SIG-M5 (cell line): Measurements from ENCODE around the gene WFDC12.

ENCODE experiments used
- DNase-seq: peaks from one replicate; lab custom pipeline; 2025; lab: John Stamatoyannopoulos, UW

The WFDC12 gene

DNA sequence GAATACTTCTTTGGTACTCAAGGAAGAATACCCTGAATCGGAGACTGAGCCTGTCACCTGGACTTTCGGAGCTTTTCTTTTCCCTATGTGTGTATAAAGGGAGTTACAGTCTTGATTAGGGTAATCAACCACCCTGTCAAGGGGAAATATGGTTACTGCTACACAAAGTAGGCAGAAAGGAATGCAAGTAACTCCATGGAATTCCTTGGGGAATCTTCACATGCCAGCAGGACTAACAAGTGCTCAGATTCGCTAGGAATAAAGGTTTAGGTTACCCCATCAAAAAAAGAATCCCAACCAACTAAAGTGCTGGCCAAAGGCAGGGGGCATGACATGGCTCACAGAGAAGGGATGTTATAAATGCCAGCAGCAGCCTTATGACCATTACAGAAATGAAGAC, 33.8 kb downstream of the WFDC12 start:
- no peak for DNase-seq

DNA sequence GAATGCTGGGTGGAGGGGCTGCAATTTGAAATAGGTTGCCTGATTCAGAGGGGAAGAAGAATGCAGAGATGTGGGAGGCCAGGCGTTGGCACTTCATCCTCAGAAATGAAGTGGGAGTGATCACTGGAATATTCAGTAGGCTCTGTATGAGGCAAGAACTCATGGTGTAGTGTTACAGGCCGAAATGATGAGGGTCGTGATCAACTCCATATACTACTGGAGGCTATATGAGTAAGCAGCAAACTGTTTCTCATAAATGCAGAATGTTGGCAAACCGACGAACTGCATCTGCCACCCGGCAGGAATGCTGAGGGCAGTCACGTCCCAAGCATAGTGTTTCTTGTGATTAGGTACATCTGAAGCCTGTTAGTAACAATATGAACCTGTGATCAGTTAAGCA, 36.0 kb downstream of the WFDC12 start:
- DNase-seq, result no peak

DNA sequence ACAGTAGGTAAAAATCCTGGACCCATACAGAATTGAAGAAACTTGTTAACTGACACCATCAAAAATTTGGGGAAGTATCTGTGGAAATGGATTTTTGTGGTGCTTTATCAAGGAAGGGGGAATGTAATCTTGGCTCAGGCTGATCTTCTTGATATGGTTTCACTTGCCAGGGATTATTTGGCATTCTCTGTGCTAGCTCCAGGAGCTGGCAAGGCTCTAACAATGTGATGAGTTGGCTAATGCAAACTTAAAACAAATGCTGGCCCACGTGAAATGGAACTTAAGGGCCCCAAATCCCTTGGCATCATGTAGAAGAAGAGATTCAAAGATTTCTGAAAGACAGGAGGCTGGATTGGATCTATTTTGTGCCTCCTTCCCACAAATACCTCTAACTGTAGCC, 36.5 kb downstream of the WFDC12 start:
- no peak for DNase-seq

DNA sequence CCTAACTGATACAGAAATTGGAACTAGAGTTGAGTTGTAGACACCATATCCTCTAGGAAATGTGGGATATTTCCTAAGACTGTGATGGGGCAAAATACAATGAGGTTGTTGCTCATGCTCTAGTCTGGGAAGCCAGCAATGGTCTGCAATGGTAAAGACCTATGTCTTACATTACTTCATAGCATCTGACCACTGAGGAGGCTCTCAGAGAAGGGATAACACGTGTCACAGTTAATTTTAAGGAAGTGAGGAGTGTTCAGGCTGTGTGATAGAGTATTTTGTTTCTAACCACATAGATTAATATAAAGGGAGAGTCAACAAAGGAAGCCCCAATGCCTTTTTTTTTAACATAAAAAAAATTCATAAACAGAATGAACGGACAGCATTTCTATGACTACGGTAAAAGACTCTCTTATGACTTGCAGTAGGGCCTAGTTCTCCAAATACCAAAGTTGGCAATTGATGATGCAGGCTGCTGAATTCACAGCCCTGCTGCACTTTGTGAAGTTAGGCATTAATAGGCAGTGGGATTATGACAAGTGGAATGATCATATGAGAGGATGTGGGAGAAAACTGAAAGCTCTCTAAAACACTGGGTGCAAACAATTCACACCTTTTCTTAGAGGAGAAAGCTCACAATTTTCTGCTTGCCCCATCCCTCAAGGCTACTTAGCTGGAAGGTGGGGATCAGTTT, 37.0 kb downstream of the WFDC12 start:
- DNase-seq, result no peak

DNA sequence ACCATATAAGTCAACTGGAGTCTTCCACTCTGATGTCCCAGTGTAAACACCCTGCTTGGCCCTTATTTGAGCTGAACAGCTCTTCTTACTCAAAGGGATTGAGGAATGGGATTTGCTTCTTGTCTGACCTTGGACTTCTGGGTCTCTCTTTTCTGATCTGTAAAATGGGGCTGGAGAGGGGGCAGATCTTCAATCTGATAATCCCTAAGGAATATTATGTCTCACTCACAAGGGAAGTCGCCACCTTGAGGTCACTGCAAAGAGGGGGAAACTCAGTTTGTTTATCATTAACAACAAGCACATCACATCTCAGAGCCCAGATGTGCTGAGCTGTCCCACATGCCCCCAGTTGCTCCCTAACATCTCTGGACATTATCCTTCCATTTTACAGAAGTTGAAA, 38.4 kb downstream of the WFDC12 start:
- DNase-seq, result no peak

DNA sequence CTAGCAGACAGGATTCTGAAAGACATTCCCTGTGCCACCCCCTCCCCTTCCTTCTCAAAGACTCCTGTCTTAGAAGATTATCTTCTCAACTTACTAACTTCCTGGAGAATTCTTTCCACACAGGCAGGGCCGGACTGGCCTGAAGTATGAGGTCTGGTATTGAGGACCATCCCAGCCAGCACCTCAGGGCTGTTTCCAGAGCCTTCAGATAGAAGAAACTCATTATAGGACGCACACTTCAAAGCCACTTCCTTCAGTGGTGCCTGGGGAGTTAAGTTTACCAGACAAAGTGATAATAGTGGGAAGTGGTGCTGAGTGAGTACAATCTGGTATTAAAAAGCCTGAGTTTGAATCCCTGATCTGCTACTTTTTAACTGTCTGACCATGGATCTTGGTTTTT, 39.0 kb downstream of the WFDC12 start:
- no peak for DNase-seq

DNA sequence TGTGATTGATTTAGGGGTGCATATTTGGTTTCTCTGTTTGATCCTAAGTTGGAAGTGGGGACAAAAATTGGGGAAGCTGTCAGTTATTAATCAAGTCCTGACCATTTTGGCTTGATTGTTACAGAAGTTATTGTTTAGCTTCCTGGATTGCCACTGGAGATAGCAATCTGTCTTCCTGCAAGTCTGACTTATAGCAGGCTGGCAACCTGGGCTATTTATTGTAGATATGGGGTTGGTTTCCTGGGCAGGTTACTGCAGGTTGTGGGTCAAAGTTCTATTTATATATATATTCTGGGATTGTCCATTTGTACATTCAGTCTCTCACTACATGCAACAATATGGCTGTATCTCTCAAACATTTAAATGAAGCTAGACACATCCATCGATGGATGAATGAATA, 41.1 kb downstream of the WFDC12 start:
- no peak for DNase-seq

DNA sequence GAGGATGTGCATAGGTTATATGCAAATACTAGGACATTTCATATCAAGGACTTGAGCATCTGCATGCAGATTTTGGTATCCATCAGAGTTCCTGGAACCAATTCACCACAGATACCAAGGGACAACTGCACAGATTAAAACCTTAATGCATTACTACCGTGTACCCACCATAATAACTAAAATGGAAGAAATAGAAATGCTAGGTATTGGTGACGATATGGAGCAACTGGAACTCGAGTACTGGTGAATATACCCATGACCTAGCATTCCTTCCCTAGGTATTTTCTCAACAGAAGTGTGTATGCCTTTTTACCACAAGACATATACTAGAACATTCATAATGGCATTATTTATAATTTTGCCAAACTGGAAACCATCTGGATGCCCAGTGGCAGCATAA, 41.8 kb downstream of the WFDC12 start:
- no peak for DNase-seq

DNA sequence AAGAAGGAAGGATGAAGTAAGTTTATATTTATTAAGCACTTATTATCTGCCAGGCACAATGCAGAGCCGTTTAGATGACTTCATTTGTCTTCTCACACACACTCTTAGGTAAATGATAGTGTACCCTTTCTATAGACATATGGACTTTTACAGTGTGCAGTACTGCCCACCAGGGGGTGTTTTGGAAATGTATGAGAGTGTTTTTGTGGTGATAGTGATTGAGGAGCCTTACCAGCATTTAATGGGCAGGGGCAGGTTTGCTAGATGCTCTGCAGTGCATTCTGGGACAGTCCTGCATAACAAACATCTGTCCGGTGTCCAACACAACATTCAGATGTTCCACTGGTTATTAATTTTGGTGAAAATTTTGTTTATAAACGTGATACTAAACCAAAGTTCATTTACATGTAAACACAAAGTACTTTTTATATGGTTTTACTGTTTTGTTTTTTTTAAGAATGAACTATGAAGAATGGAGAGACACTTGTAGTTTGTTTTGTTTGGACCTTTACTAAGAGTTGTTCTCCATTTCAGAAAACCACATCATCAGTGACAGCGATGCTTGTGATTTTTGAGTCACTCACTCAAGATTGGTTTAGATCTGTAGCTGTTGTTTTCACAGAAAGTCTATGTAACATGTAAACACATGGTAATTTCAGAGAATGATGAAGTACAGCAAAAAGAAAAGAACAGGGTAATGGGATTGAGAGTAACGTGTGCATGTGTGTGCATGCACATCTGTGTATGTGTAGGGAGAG, 43.2 kb downstream of the WFDC12 start:
- no peak for DNase-seq

DNA sequence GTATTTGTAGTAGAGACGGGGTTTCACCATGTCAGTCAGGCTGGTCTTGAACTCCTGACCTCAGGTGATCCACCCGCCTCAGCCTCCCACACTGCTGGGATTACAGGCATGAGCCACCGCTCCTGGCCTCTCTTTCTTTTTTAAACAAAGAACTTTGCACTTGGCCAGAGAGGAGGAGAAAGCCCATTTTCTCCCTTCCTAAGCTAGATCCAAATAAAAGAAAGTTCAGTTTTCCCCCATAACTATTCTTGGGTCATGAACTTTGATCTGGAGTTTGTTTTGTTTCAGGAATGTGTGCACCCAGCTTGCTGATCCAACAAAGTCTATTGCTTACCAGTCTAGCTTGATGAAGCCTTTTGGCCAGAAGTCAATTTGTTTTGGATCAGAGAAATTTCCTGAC, 46.7 kb downstream of the WFDC12 start:
- DNase-seq, result no peak
